ENCODE measurements around the gene FHIT. TPM values are rescaled to one million over a fixed set of nuclear protein-coding genes. Genes with fewer than 3 reads are reported as not detected.

FHIT gene
- polyA plus RNA-seq, 1 donor = 35.8 TPM

- Histone ChIP-seq H3K4me1 (ENCODE audit: control insufficient read depth, insufficient read depth, low read length) (no peaks in the 10 kb centered on the region), H3K36me3 (ENCODE audit: control insufficient read depth, insufficient read depth, low read length) (no peaks in the 10 kb centered on the region), H3K27me3 (ENCODE audit: control insufficient read depth, insufficient read depth, low read length) (no peaks in the 10 kb centered on the region), H3K4me3 (ENCODE audit: low read length) (no peak overlapping the region), H3K9me3 (ENCODE audit: control insufficient read depth, low read depth, low read length) (peaks cover 3% of the 10 kb centered on the region), H3K27ac (ENCODE audit: low read length) (no peak overlapping the region)
- no peak for DNase-seq
- WGBS (ENCODE audit: insufficient coverage, low lambda C conversion rate) = 78% methylated on average over 4 of the region's 4 CpGs
Observed at GRCh38 chr3:60073228-60073627, 1178.0 kb downstream of the FHIT start.

GRCh38 chr3:60070366-60070765 lies 1180.9 kb downstream of the FHIT start:
- H3K9me3 ChIP-seq (ENCODE audit: control insufficient read depth, low read depth, low read length) = no peaks in the 10 kb centered on the region
- no peaks in the 10 kb centered on the region for H3K36me3 ChIP-seq (ENCODE audit: control insufficient read depth, insufficient read depth, low read length)
- no peaks in the 10 kb centered on the region for H3K4me1 ChIP-seq (ENCODE audit: control insufficient read depth, insufficient read depth, low read length)
- no peak overlapping the region for H3K4me3 ChIP-seq (ENCODE audit: low read length)
- H3K27ac ChIP-seq (ENCODE audit: low read length) = no peak overlapping the region
- no CpG with 5 or more reads among the region's 3 CpGs for WGBS (ENCODE audit: insufficient coverage, low lambda C conversion rate)
- DNase-seq = no peak
- H3K27me3 ChIP-seq (ENCODE audit: control insufficient read depth, insufficient read depth, low read length) = no peaks in the 10 kb centered on the region

- no peaks in the 10 kb centered on the region for H3K27me3 ChIP-seq (ENCODE audit: control insufficient read depth, insufficient read depth, low read length)
- no peak overlapping the region for H3K27ac ChIP-seq (ENCODE audit: low read length)
- H3K36me3 ChIP-seq (ENCODE audit: control insufficient read depth, insufficient read depth, low read length) = no peaks in the 10 kb centered on the region
- no CpG with 5 or more reads among the region's 2 CpGs for WGBS (ENCODE audit: insufficient coverage, low lambda C conversion rate)
- no peaks in the 10 kb centered on the region for H3K4me1 ChIP-seq (ENCODE audit: control insufficient read depth, insufficient read depth, low read length)
- no peaks in the 10 kb centered on the region for H3K9me3 ChIP-seq (ENCODE audit: control insufficient read depth, low read depth, low read length)
- no peak for DNase-seq
- no peak overlapping the region for H3K4me3 ChIP-seq (ENCODE audit: low read length)
Observed at GRCh38 chr3:60065227-60065868, 1185.9 kb downstream of the FHIT start.

GRCh38 chr3:60064210-60065178 lies 1186.8 kb downstream of the FHIT start:
- Histone ChIP-seq H3K27ac (ENCODE audit: low read length) (no peak overlapping the region), H3K4me1 (ENCODE audit: control insufficient read depth, insufficient read depth, low read length) (no peaks in the 10 kb centered on the region), H3K9me3 (ENCODE audit: control insufficient read depth, low read depth, low read length) (no peaks in the 10 kb centered on the region), H3K4me3 (ENCODE audit: low read length) (no peak overlapping the region), H3K36me3 (ENCODE audit: control insufficient read depth, insufficient read depth, low read length) (no peaks in the 10 kb centered on the region), H3K27me3 (ENCODE audit: control insufficient read depth, insufficient read depth, low read length) (no peaks in the 10 kb centered on the region)
- DNase-seq = no peak
- WGBS (ENCODE audit: insufficient coverage, low lambda C conversion rate) = 92% methylated on average over 2 of the region's 3 CpGs

- Histone ChIP-seq H3K27ac (ENCODE audit: low read length) (no peak overlapping the region), H3K36me3 (ENCODE audit: control insufficient read depth, insufficient read depth, low read length) (no peaks in the 10 kb centered on the region), H3K4me3 (ENCODE audit: low read length) (no peak overlapping the region), H3K27me3 (ENCODE audit: control insufficient read depth, insufficient read depth, low read length) (no peaks in the 10 kb centered on the region), H3K9me3 (ENCODE audit: control insufficient read depth, low read depth, low read length) (no peaks in the 10 kb centered on the region), H3K4me1 (ENCODE audit: control insufficient read depth, insufficient read depth, low read length) (no peaks in the 10 kb centered on the region)
- DNase-seq = no peak
- no CpG with 5 or more reads among the region's 4 CpGs for WGBS (ENCODE audit: insufficient coverage, low lambda C conversion rate)
Observed at GRCh38 chr3:60056404-60056803, 1194.8 kb downstream of the FHIT start.

- H3K4me1 ChIP-seq (ENCODE audit: control insufficient read depth, insufficient read depth, low read length) = no peaks in the 10 kb centered on the region
- H3K27me3 ChIP-seq (ENCODE audit: control insufficient read depth, insufficient read depth, low read length) = no peaks in the 10 kb centered on the region
- no peaks in the 10 kb centered on the region for H3K36me3 ChIP-seq (ENCODE audit: control insufficient read depth, insufficient read depth, low read length)
- WGBS (ENCODE audit: insufficient coverage, low lambda C conversion rate) = no CpG with 5 or more reads among the region's 6 CpGs
- H3K4me3 ChIP-seq (ENCODE audit: low read length) = no peak overlapping the region
- no peak for DNase-seq
- no peak overlapping the region for H3K27ac ChIP-seq (ENCODE audit: low read length)
- H3K9me3 ChIP-seq (ENCODE audit: control insufficient read depth, low read depth, low read length) = no peaks in the 10 kb centered on the region
Observed at GRCh38 chr3:60055765-60056164, 1195.5 kb downstream of the FHIT start.

GRCh38 chr3:60053526-60054265 lies 1197.6 kb downstream of the FHIT start:
- Histone ChIP-seq H3K36me3 (ENCODE audit: control insufficient read depth, insufficient read depth, low read length) (no peaks in the 10 kb centered on the region), H3K27me3 (ENCODE audit: control insufficient read depth, insufficient read depth, low read length) (no peaks in the 10 kb centered on the region), H3K4me3 (ENCODE audit: low read length) (no peak overlapping the region), H3K27ac (ENCODE audit: low read length) (no peak overlapping the region), H3K4me1 (ENCODE audit: control insufficient read depth, insufficient read depth, low read length) (no peaks in the 10 kb centered on the region), H3K9me3 (ENCODE audit: control insufficient read depth, low read depth, low read length) (no peaks in the 10 kb centered on the region)
- WGBS (ENCODE audit: insufficient coverage, low lambda C conversion rate) = 100% methylated on average over 1 of the region's 3 CpGs
- no peak for DNase-seq

- H3K9me3 ChIP-seq (ENCODE audit: control insufficient read depth, low read depth, low read length) = peaks cover 4% of the 10 kb centered on the region
- no peak for DNase-seq
- no peaks in the 10 kb centered on the region for H3K4me1 ChIP-seq (ENCODE audit: control insufficient read depth, insufficient read depth, low read length)
- no peak overlapping the region for H3K4me3 ChIP-seq (ENCODE audit: low read length)
- H3K27me3 ChIP-seq (ENCODE audit: control insufficient read depth, insufficient read depth, low read length) = no peaks in the 10 kb centered on the region
- H3K27ac ChIP-seq (ENCODE audit: low read length) = no peak overlapping the region
- no peaks in the 10 kb centered on the region for H3K36me3 ChIP-seq (ENCODE audit: control insufficient read depth, insufficient read depth, low read length)
- WGBS (ENCODE audit: insufficient coverage, low lambda C conversion rate) = 100% methylated on average over 1 of the region's 12 CpGs
Observed at GRCh38 chr3:60048447-60048848, 1202.8 kb downstream of the FHIT start.

GRCh38 chr3:60047426-60048200 lies 1203.6 kb downstream of the FHIT start:
- H3K4me3 ChIP-seq (ENCODE audit: low read length) = no peak overlapping the region
- peaks cover 4% of the 10 kb centered on the region for H3K9me3 ChIP-seq (ENCODE audit: control insufficient read depth, low read depth, low read length)
- no peak overlapping the region for H3K27ac ChIP-seq (ENCODE audit: low read length)
- no peaks in the 10 kb centered on the region for H3K36me3 ChIP-seq (ENCODE audit: control insufficient read depth, insufficient read depth, low read length)
- 86% methylated on average over 1 of the region's 9 CpGs for WGBS (ENCODE audit: insufficient coverage, low lambda C conversion rate)
- no peak for DNase-seq
- no peaks in the 10 kb centered on the region for H3K27me3 ChIP-seq (ENCODE audit: control insufficient read depth, insufficient read depth, low read length)
- no peaks in the 10 kb centered on the region for H3K4me1 ChIP-seq (ENCODE audit: control insufficient read depth, insufficient read depth, low read length)

GRCh38 chr3:60046210-60046609 lies 1205.0 kb downstream of the FHIT start:
- Histone ChIP-seq H3K4me3 (ENCODE audit: low read length) (no peak overlapping the region), H3K9me3 (ENCODE audit: control insufficient read depth, low read depth, low read length) (peaks cover 4% of the 10 kb centered on the region), H3K27me3 (ENCODE audit: control insufficient read depth, insufficient read depth, low read length) (no peaks in the 10 kb centered on the region), H3K27ac (ENCODE audit: low read length) (no peak overlapping the region), H3K4me1 (ENCODE audit: control insufficient read depth, insufficient read depth, low read length) (no peaks in the 10 kb centered on the region), H3K36me3 (ENCODE audit: control insufficient read depth, insufficient read depth, low read length) (no peaks in the 10 kb centered on the region)
- 100% methylated on average over 1 of the region's 6 CpGs for WGBS (ENCODE audit: insufficient coverage, low lambda C conversion rate)
- peak; percentile 0 to 11 for DNase-seq

Measured in large intestine (tissue), 3 donors.